ENCODE data around the gene MRPL55.
A peak's percentile ranks its signal among the peaks of the same experiment; 100 is the strongest.

MRPL55 gene

GRCh38 chr1:228142155-228142691 lies 33.1 kb upstream of the MRPL55 start:
- peak overlapping the region; percentile 62; the same call in 1 of the 2 replicates for H3K27ac ChIP-seq
- peaks cover 17% of the 10 kb centered on the region for H3K4me1 ChIP-seq (ENCODE audit: low read depth, poor library complexity, severe bottlenecking)
- H3K9ac ChIP-seq = peak overlapping the region; percentile 70; the same call in 1 of the 2 replicates
- H3K79me2 ChIP-seq (ENCODE audit: insufficient read depth, low read depth) = peaks cover 65% of the 10 kb centered on the region
- no peaks in the 10 kb centered on the region; the same call in 1 of the 2 replicates for H4K20me1 ChIP-seq (ENCODE audit: insufficient read depth)
- no peak overlapping the region for H3K4me3 ChIP-seq (IDR thresholded peaks at IDR 0.05; ENCODE audit: insufficient read depth, low read depth, low read length)
- no peak overlapping the region for H2AFZ ChIP-seq (ENCODE audit: low read depth)
- H3K4me2 ChIP-seq = peak overlapping the region; percentile 96
- no peaks in the 10 kb centered on the region for H3K27me3 ChIP-seq (ENCODE audit: insufficient read depth, low read depth)
- H3K36me3 ChIP-seq (ENCODE audit: insufficient read depth) = no peaks in the 10 kb centered on the region
- TF ChIP-seq CTCF (conservative IDR thresholded peaks at IDR 0.05; ENCODE audit: low read depth, low read length) = no peak

GRCh38 chr1:228141226-228142044 lies 32.3 kb upstream of the MRPL55 start:
- H4K20me1 ChIP-seq (ENCODE audit: insufficient read depth) = no peaks in the 10 kb centered on the region; the same call in 1 of the 2 replicates
- H3K9ac ChIP-seq = peak overlapping the region; percentile 70
- H3K4me1 ChIP-seq (ENCODE audit: low read depth, poor library complexity, severe bottlenecking) = peaks cover 17% of the 10 kb centered on the region
- H3K79me2 ChIP-seq (ENCODE audit: insufficient read depth, low read depth) = peaks cover 63% of the 10 kb centered on the region
- TF ChIP-seq CTCF (conservative IDR thresholded peaks at IDR 0.05; ENCODE audit: low read depth, low read length) = no peak
- peak overlapping the region; percentile 83 for H3K4me3 ChIP-seq (IDR thresholded peaks at IDR 0.05; ENCODE audit: insufficient read depth, low read depth, low read length)
- H3K27me3 ChIP-seq (ENCODE audit: insufficient read depth, low read depth) = no peaks in the 10 kb centered on the region
- H3K4me2 ChIP-seq = peak overlapping the region; percentile 96
- peak overlapping the region; percentile 62 for H3K27ac ChIP-seq
- no peaks in the 10 kb centered on the region for H3K36me3 ChIP-seq (ENCODE audit: insufficient read depth)
- no peak overlapping the region for H2AFZ ChIP-seq (ENCODE audit: low read depth)

- no peak for TF ChIP-seq CTCF (conservative IDR thresholded peaks at IDR 0.05; ENCODE audit: low read depth, low read length)
Measured at GRCh38 chr1:228140724-228141225, 31.7 kb upstream of the MRPL55 start.

GRCh38 chr1:228139931-228140723 lies 31.0 kb upstream of the MRPL55 start, which contains the start of gene GUK1:
Gene GUK1, plus strand, starts transcription at chr1:228140279. Its CDS starts 24 bp downstream, at chr1:228140303.
- Histone ChIP-seq H3K4me3 (IDR thresholded peaks at IDR 0.05; ENCODE audit: insufficient read depth, low read depth, low read length) (peak within 1 kb of the TSS; percentile 83), H4K20me1 (ENCODE audit: insufficient read depth) (no peaks in the 10 kb centered on the region; the same call in 1 of the 2 replicates), H2AFZ (ENCODE audit: low read depth) (peak within 1 kb of the TSS; percentile 96), H3K36me3 (ENCODE audit: insufficient read depth) (no peaks in the 10 kb centered on the region), H3K9ac (peak within 1 kb of the TSS; percentile 70), H3K4me1 (ENCODE audit: low read depth, poor library complexity, severe bottlenecking) (peaks cover 17% of the 10 kb centered on the region), H3K27me3 (ENCODE audit: insufficient read depth, low read depth) (no peaks in the 10 kb centered on the region), H3K79me2 (ENCODE audit: insufficient read depth, low read depth) (peaks cover 50% of the 10 kb centered on the region), H3K4me2 (peak within 1 kb of the TSS; percentile 96), H3K27ac (peak within 1 kb of the TSS; percentile 62)
- no peak for TF ChIP-seq CTCF (conservative IDR thresholded peaks at IDR 0.05; ENCODE audit: low read depth, low read length)

More at GRCh38 chr1:228140724-228141225, 31.7 kb upstream of the MRPL55 start:
- H3K4me1 ChIP-seq (ENCODE audit: low read depth, poor library complexity, severe bottlenecking) = peaks cover 17% of the 10 kb centered on the region
- peak overlapping the region; percentile 77; the same call in 1 of the 2 replicates for H2AFZ ChIP-seq (ENCODE audit: low read depth)
- peak overlapping the region; percentile 62 for H3K27ac ChIP-seq
- H3K27me3 ChIP-seq (ENCODE audit: insufficient read depth, low read depth) = no peaks in the 10 kb centered on the region
- no peaks in the 10 kb centered on the region for H3K36me3 ChIP-seq (ENCODE audit: insufficient read depth)
- peak overlapping the region; percentile 83 for H3K4me3 ChIP-seq (IDR thresholded peaks at IDR 0.05; ENCODE audit: insufficient read depth, low read depth, low read length)
- peaks cover 56% of the 10 kb centered on the region for H3K79me2 ChIP-seq (ENCODE audit: insufficient read depth, low read depth)
- peak overlapping the region; percentile 70 for H3K9ac ChIP-seq
- no peaks in the 10 kb centered on the region; the same call in 1 of the 2 replicates for H4K20me1 ChIP-seq (ENCODE audit: insufficient read depth)
- peak overlapping the region; percentile 96 for H3K4me2 ChIP-seq
